HepG2 (cell line): ENCODE results near the gene VAMP5. TPM values are rescaled to one million over a fixed set of nuclear protein-coding genes. Genes with fewer than 3 reads are reported as not detected.

Experiments
- KDM1A ChIP-seq: IDR thresholded peaks from 2 replicates; pipeline ENCODE4 v1.6.1; 2016; ENCODE audit warnings: missing compliant biosample characterization
- SIX4 ChIP-seq: sonication (generic); formaldehyde crosslinking; IDR thresholded peaks from 2 replicates; pipeline ENCODE4 v1.4.0; 2020; ENCODE audit warnings: missing genetic modification reagents
- ZFY ChIP-seq: sonication (generic); formaldehyde crosslinking; IDR thresholded peaks from 2 replicates; pipeline ENCODE4 v1.4.0; 2020; ENCODE audit warnings: missing genetic modification reagents
- ZNF160 ChIP-seq: sonication (generic); formaldehyde crosslinking; IDR thresholded peaks from 2 replicates; pipeline ENCODE4 v1.8.0; 2022; ENCODE audit warnings: mild to moderate bottlenecking, inconsistent platforms, missing genetic modification reagents
- ZNF589 ChIP-seq: sonication (generic); formaldehyde crosslinking; conservative IDR thresholded peaks from 2 replicates; pipeline ENCODE4 v1.8.0; 2022; ENCODE audit warnings: mild to moderate bottlenecking, moderate library complexity, missing genetic modification reagents
- polyA plus RNA-seq, 8 experiments: library from polyadenylated mRNA; depleted of rRNA in 3 of 8; stranded (reverse) in 7 of 8; unstranded in 1 of 8; fragments of >200 nt; fragmentation: Illumina TruSeq in 4 of 8; extraction: Trizol in 4 of 8; gene quantifications; 2 replicates each; pipeline versions ENCODE4 v1.2.1 to v1.2.3, GENCODE V29; 2011 to 2016; ENCODE audit warnings: low read depth in 4 of 8, missing spikeins in 1 of 8, mixed read lengths in 1 of 8; ENCODE audit not compliant: insufficient read depth in 1 of 8
- total RNA-seq, 5 experiments: library from RNA; depleted of rRNA; stranded (reverse); fragments of >200 nt; fragmentation: Illumina TruSeq; extraction: Trizol; gene quantifications; 2 replicates each; pipeline ENCODE4 v1.2.3, GENCODE V29; 2016; ENCODE audit warnings: low read depth in 1 of 5
- TF ChIP-seq, protein P1 (sequence below): sonication (generic); formaldehyde crosslinking; IDR thresholded peaks from 2 replicates; pipeline ENCODE4 v1.5.1; 2020; ENCODE audit warnings: mild to moderate bottlenecking, missing genetic modification reagents, moderate library complexity
- TF ChIP-seq, protein P2 (sequence below): sonication (generic); formaldehyde crosslinking; IDR thresholded peaks from 2 replicates; pipeline ENCODE4 v1.4.0; 2020; ENCODE audit warnings: missing genetic modification reagents
- TF ChIP-seq, protein P3 (sequence below): sonication (generic); formaldehyde crosslinking; IDR thresholded peaks from 2 replicates; pipeline ENCODE4 v1.4.0; 2020; ENCODE audit warnings: mild to moderate bottlenecking, low read depth, missing genetic modification reagents
- TF ChIP-seq, protein P4 (sequence below): sonication (generic); formaldehyde crosslinking; IDR thresholded peaks from 2 replicates; pipeline ENCODE4 v1.4.0; 2020; ENCODE audit warnings: missing genetic modification reagents
- TF ChIP-seq, protein P5 (sequence below): sonication (generic); formaldehyde crosslinking; IDR thresholded peaks from 2 replicates; pipeline ENCODE4 v1.5.1; 2020; ENCODE audit warnings: mild to moderate bottlenecking, missing genetic modification reagents, borderline replicate concordance
- TF ChIP-seq, protein P6 (sequence below): sonication (generic); formaldehyde crosslinking; IDR thresholded peaks from 2 replicates; pipeline ENCODE4 v1.5.0; 2020; ENCODE audit warnings: mild to moderate bottlenecking, missing genetic modification reagents, moderate library complexity

The VAMP5 gene
- total and polyA plus RNA-seq, 2 of the 13 experiments (the other 11 are each of a cell fraction or from before 2014, with no cell fraction given), result 7.2 to 56.7 TPM

DNA sequence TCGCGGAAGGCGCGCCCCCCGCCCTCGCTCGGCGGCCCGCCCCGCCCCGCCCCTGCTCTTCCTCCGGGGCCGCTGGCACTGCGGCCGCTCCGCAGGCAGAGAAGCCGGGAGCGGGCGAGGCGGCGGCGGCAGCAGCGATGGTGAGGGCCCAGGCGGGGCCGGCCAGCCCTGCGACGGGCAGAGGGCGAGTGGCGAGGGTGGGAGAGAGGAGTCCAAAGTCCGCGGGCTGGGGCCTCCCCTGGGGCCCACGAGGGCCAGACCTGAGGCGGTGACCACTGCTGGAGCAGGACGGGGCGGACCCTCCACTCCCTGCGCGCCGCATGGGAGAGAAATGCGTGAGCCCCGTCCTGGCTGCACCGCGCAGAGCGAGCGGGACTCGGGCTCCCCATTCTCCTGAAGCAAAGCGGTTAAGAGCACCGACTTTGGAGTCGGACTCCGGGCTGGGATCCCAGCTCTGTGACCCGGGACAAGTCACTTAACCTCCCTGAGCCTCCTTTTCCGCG is at the start of gene VAMP5 (continued):
- TF ChIP-seq, protein P1, sequence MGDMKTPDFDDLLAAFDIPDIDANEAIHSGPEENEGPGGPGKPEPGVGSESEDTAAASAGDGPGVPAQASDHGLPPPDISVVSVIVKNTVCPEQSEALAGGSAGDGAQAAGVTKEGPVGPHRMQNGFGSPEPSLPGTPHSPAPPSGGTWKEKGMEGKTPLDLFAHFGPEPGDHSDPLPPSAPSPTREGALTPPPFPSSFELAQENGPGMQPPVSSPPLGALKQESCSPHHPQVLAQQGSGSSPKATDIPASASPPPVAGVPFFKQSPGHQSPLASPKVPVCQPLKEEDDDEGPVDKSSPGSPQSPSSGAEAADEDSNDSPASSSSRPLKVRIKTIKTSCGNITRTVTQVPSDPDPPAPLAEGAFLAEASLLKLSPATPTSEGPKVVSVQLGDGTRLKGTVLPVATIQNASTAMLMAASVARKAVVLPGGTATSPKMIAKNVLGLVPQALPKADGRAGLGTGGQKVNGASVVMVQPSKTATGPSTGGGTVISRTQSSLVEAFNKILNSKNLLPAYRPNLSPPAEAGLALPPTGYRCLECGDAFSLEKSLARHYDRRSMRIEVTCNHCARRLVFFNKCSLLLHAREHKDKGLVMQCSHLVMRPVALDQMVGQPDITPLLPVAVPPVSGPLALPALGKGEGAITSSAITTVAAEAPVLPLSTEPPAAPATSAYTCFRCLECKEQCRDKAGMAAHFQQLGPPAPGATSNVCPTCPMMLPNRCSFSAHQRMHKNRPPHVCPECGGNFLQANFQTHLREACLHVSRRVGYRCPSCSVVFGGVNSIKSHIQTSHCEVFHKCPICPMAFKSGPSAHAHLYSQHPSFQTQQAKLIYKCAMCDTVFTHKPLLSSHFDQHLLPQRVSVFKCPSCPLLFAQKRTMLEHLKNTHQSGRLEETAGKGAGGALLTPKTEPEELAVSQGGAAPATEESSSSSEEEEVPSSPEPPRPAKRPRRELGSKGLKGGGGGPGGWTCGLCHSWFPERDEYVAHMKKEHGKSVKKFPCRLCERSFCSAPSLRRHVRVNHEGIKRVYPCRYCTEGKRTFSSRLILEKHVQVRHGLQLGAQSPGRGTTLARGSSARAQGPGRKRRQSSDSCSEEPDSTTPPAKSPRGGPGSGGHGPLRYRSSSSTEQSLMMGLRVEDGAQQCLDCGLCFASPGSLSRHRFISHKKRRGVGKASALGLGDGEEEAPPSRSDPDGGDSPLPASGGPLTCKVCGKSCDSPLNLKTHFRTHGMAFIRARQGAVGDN (CRISPR knock-in tag), result peak; percentile 94
- TF ChIP-seq ZNF589 (CRISPR knock-in tag) (peak; percentile 82; the same call in 1 of the 2 replicates), SIX4 (no peak), ZNF160 (CRISPR knock-in tag) (no peak; the same call in 1 of the 2 replicates), KDM1A (CRISPR knock-in tag) (no peak), ZFY (CRISPR knock-in tag) (peak; percentile 93)
- TF ChIP-seq, protein P2, sequence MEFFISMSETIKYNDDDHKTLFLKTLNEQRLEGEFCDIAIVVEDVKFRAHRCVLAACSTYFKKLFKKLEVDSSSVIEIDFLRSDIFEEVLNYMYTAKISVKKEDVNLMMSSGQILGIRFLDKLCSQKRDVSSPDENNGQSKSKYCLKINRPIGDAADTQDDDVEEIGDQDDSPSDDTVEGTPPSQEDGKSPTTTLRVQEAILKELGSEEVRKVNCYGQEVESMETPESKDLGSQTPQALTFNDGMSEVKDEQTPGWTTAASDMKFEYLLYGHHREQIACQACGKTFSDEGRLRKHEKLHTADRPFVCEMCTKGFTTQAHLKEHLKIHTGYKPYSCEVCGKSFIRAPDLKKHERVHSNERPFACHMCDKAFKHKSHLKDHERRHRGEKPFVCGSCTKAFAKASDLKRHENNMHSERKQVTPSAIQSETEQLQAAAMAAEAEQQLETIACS (CRISPR knock-in tag), result peak; percentile 56; the same call in 1 of the 2 replicates
- TF ChIP-seq, protein P3, sequence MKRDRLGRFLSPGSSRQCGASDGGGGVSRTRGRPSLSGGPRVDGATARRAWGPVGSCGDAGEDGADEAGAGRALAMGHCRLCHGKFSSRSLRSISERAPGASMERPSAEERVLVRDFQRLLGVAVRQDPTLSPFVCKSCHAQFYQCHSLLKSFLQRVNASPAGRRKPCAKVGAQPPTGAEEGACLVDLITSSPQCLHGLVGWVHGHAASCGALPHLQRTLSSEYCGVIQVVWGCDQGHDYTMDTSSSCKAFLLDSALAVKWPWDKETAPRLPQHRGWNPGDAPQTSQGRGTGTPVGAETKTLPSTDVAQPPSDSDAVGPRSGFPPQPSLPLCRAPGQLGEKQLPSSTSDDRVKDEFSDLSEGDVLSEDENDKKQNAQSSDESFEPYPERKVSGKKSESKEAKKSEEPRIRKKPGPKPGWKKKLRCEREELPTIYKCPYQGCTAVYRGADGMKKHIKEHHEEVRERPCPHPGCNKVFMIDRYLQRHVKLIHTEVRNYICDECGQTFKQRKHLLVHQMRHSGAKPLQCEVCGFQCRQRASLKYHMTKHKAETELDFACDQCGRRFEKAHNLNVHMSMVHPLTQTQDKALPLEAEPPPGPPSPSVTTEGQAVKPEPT, result 0 out of 2 replicates have a peak, but pooled peaks have one; percentile 95
- TF ChIP-seq, protein P4, sequence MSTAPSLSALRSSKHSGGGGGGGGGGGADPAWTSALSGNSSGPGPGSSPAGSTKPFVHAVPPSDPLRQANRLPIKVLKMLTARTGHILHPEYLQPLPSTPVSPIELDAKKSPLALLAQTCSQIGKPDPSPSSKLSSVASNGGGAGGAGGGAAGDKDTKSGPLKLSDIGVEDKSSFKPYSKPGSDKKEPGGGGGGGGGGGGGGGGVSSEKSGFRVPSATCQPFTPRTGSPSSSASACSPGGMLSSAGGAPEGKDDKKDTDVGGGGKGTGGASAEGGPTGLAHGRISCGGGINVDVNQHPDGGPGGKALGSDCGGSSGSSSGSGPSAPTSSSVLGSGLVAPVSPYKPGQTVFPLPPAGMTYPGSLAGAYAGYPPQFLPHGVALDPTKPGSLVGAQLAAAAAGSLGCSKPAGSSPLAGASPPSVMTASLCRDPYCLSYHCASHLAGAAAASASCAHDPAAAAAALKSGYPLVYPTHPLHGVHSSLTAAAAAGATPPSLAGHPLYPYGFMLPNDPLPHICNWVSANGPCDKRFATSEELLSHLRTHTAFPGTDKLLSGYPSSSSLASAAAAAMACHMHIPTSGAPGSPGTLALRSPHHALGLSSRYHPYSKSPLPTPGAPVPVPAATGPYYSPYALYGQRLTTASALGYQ, result peak; percentile 83
- TF ChIP-seq, protein P5, sequence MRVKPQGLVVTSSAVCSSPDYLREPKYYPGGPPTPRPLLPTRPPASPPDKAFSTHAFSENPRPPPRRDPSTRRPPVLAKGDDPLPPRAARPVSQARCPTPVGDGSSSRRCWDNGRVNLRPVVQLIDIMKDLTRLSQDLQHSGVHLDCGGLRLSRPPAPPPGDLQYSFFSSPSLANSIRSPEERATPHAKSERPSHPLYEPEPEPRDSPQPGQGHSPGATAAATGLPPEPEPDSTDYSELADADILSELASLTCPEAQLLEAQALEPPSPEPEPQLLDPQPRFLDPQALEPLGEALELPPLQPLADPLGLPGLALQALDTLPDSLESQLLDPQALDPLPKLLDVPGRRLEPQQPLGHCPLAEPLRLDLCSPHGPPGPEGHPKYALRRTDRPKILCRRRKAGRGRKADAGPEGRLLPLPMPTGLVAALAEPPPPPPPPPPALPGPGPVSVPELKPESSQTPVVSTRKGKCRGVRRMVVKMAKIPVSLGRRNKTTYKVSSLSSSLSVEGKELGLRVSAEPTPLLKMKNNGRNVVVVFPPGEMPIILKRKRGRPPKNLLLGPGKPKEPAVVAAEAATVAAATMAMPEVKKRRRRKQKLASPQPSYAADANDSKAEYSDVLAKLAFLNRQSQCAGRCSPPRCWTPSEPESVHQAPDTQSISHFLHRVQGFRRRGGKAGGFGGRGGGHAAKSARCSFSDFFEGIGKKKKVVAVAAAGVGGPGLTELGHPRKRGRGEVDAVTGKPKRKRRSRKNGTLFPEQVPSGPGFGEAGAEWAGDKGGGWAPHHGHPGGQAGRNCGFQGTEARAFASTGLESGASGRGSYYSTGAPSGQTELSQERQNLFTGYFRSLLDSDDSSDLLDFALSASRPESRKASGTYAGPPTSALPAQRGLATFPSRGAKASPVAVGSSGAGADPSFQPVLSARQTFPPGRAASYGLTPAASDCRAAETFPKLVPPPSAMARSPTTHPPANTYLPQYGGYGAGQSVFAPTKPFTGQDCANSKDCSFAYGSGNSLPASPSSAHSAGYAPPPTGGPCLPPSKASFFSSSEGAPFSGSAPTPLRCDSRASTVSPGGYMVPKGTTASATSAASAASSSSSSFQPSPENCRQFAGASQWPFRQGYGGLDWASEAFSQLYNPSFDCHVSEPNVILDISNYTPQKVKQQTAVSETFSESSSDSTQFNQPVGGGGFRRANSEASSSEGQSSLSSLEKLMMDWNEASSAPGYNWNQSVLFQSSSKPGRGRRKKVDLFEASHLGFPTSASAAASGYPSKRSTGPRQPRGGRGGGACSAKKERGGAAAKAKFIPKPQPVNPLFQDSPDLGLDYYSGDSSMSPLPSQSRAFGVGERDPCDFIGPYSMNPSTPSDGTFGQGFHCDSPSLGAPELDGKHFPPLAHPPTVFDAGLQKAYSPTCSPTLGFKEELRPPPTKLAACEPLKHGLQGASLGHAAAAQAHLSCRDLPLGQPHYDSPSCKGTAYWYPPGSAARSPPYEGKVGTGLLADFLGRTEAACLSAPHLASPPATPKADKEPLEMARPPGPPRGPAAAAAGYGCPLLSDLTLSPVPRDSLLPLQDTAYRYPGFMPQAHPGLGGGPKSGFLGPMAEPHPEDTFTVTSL (CRISPR knock-in tag), result no peak
- TF ChIP-seq, protein P6, sequence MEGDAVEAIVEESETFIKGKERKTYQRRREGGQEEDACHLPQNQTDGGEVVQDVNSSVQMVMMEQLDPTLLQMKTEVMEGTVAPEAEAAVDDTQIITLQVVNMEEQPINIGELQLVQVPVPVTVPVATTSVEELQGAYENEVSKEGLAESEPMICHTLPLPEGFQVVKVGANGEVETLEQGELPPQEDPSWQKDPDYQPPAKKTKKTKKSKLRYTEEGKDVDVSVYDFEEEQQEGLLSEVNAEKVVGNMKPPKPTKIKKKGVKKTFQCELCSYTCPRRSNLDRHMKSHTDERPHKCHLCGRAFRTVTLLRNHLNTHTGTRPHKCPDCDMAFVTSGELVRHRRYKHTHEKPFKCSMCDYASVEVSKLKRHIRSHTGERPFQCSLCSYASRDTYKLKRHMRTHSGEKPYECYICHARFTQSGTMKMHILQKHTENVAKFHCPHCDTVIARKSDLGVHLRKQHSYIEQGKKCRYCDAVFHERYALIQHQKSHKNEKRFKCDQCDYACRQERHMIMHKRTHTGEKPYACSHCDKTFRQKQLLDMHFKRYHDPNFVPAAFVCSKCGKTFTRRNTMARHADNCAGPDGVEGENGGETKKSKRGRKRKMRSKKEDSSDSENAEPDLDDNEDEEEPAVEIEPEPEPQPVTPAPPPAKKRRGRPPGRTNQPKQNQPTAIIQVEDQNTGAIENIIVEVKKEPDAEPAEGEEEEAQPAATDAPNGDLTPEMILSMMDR (CRISPR knock-in tag), result peak; percentile 25
